ENCODE results near the gene PBX1.

PBX1 gene

DNA sequence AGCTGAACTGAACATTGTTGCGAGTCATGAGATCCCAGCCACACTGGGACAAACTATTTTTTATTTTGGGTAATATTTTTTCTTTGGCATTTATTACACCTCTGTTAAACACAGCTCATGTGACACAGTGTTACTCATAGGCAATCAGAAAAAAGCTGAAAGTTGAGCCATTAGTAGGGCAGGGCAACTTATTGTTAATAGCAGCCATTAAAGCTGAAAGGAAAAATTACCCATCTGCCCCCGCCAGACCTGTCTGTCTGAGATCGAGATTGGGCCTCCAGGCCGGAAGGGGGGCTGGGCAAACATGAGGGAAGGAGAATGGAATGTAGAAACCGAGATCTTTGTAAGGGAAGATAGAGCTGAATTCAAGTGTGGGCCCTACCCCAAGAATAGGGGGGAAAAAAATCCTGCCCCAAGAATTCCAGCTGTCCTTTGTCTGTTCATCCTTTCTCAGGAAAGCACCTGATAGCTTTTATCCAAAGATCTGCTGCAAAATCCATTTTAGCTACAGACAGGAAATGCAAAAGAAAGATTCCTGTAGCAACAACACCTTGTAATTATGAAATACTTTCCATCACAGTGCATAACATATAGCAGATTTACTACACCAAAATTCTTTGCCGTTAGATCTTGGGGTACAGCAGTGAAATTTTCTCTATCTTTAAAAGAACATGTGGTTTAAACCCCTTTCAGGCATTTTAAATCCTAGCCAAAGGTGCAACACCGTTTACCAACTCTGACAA, 212.8 kb downstream of the PBX1 start:
- no peak for TF ChIP-seq CTCF (conservative IDR thresholded peaks at IDR 0.05)
- H3K27ac ChIP-seq = no peak overlapping the region

- no peak overlapping the region for H3K27ac ChIP-seq
- no peak for TF ChIP-seq CTCF (conservative IDR thresholded peaks at IDR 0.05)
These were observed 213.7 kb downstream of the PBX1 start for GRCh38 chr1:164772635-164773034.

DNA sequence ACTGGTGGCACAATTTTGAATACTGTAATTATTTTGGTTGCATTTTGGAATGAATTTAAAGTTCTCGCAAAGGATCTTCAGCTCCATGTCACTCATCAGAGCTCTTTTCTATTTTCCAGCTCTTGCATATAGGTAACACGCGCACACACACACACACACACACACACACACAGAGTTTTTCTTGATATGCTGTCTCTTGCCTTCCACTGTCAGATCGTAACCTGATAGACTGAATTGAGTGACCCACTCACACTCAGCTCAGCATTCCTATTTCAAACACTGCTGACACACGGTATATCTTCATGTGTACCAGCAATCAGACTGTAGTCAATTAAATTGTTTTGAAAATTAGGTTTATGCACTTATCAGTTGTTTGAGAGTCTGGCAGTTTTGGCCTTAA, 214.1 kb downstream of the PBX1 start:
- H3K27ac ChIP-seq = no peak overlapping the region
- TF ChIP-seq CTCF (conservative IDR thresholded peaks at IDR 0.05) = no peak

GRCh38 chr1:164774413-164774812, 215.4 kb downstream of the PBX1 start:
- H3K27ac ChIP-seq = no peak overlapping the region

GRCh38 chr1:164774819-164775654, 216.1 kb downstream of the PBX1 start:
- no peak overlapping the region for H3K27ac ChIP-seq
- no peak for TF ChIP-seq CTCF (conservative IDR thresholded peaks at IDR 0.05)

More at GRCh38 chr1:164774413-164774812, 215.4 kb downstream of the PBX1 start:
- TF ChIP-seq CTCF (conservative IDR thresholded peaks at IDR 0.05) = 0 out of 2 replicates have a peak, but pooled peaks have one; percentile 11

DNA sequence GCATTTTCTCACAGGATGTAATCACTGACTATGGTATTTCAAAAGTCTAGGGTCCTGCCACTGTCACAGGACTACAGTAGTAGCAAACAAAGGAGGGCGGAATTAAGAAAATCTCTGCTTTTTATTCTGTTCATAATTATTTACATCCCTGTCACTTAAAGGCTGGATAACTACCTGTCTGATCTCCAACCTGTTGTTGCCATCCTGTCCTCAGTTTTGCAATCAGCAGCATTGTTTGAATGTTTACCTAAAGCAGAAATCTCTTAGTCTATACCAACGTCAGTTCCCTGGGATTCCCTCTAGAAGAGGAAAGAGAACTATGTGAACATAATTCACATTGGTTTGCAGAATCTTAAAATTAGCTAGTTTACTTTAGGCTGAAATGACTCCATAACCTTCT, 218.5 kb downstream of the PBX1 start:
- TF ChIP-seq CTCF (conservative IDR thresholded peaks at IDR 0.05) = no peak
- H3K27ac ChIP-seq = no peak overlapping the region

GRCh38 chr1:164779376-164779775, 220.4 kb downstream of the PBX1 start:
- TF ChIP-seq CTCF (conservative IDR thresholded peaks at IDR 0.05) = no peak
- H3K27ac ChIP-seq = no peak overlapping the region

Measured in VCaP (cell line).